OCI-LY7 (cell line): ENCODE data around the gene OR4E1. TPM values are rescaled to one million over a fixed set of nuclear protein-coding genes. Genes with fewer than 3 reads are reported as not detected.

Experiments
- BruUV-seq: library from RNA; stranded (reverse); fragments of 400-500 nt; replicated peaks from 2 replicates; lab custom pipeline; 2021; lab: Mats Ljungman, UMichigan
- CTCF ChIA-PET: fragments of 300-600 bp; sonication (Branson Sonifier 250); formaldehyde crosslinking; loops from one replicate; lab custom pipeline; 2022; ENCODE audit warnings: antibody characterized with exemption; ENCODE audit not compliant: unreplicated experiment; lab: Charles Lee
- POLR2A ChIA-PET: fragments of 300-600 bp; sonication (Branson Sonifier 250); formaldehyde crosslinking; loops from one replicate; lab custom pipeline; 2022; ENCODE audit warnings: antibody characterized with exemption; lab: Charles Lee
- DNase-seq: peaks from one replicate; pipeline ENCODE4 v3.0.0-alpha.2; 2015; ENCODE audit warnings: low spot score
- H2AFZ ChIP-seq: fragments of 200-600 bp; sonication (generic), shearing (Covaris generic); 2 replicates; pipeline ENCODE4 v1.6.1; 2014; ENCODE audit warnings: mild to moderate bottlenecking, antibody characterized with exemption, low read length, moderate library complexity
- H3K27ac ChIP-seq: fragments of 200-600 bp; sonication (generic); 2 replicates; pipeline ENCODE4 v1.5.1; 2014; ENCODE audit warnings: mixed run types, low read depth, mild to moderate bottlenecking, moderate library complexity, low read length, inconsistent platforms; ENCODE audit not compliant: poor library complexity, severe bottlenecking
- H3K36me3 ChIP-seq: fragments of 200-600 bp; sonication (generic); 2 replicates; pipeline ENCODE4 v1.6.1; 2014; ENCODE audit warnings: mild to moderate bottlenecking, antibody characterized with exemption, low read length, moderate library complexity, mixed read lengths; ENCODE audit not compliant: insufficient read depth
- H3K4me1 ChIP-seq: fragments of 200-600 bp; sonication (generic); 2 replicates; pipeline ENCODE4 v1.5.1; 2014; ENCODE audit warnings: mild to moderate bottlenecking, low read length; ENCODE audit not compliant: insufficient read depth, poor library complexity, severe bottlenecking
- H3K4me2 ChIP-seq: fragments of 200-600 bp; sonication (generic); 2 replicates; pipeline ENCODE4 v1.6.1; 2014; ENCODE audit warnings: mild to moderate bottlenecking, low read length
- H3K4me3 ChIP-seq: fragments of 200-600 bp; sonication (generic); 2 replicates; pipeline ENCODE4 v1.5.1; 2014; ENCODE audit warnings: mild to moderate bottlenecking, low read depth, low read length; ENCODE audit not compliant: poor library complexity, severe bottlenecking
- H3K79me2 ChIP-seq: fragments of 200-600 bp; sonication (generic); 2 replicates; pipeline ENCODE4 v1.6.1; 2016; ENCODE audit warnings: low read depth, mild to moderate bottlenecking, low read length, moderate library complexity, mixed read lengths; ENCODE audit not compliant: insufficient read depth
- H3K9me2 ChIP-seq: fragments of 200-600 bp; sonication (generic); 2 replicates; pipeline ENCODE4 v1.6.1; 2016; ENCODE audit warnings: mild to moderate bottlenecking, low read length, mixed read lengths; ENCODE audit not compliant: insufficient read depth
- H3K9me3 ChIP-seq: fragments of 200-600 bp; sonication (generic); 2 replicates; pipeline ENCODE4 v1.6.1; 2014; ENCODE audit warnings: mild to moderate bottlenecking, mixed run types, low read length, mixed read lengths
- H4K20me1 ChIP-seq: fragments of 200-600 bp; sonication (generic); 2 replicates; pipeline ENCODE4 v1.6.1; 2014; ENCODE audit warnings: mild to moderate bottlenecking, antibody characterized with exemption, low read length, moderate library complexity, mixed read lengths; ENCODE audit not compliant: insufficient read depth
- CTCF ChIP-seq: fragments of 200-600 bp; sonication (generic); conservative IDR thresholded peaks from 2 replicates; pipeline ENCODE4 v1.5.1; 2014; ENCODE audit warnings: mild to moderate bottlenecking, antibody characterized with exemption, low read length, moderate library complexity, mixed read lengths
- EZH2phosphoT487 ChIP-seq: fragments of 200-600 bp; sonication (generic); IDR thresholded peaks from 2 replicates; pipeline ENCODE4 v1.6.1; 2018; ENCODE audit warnings: low read depth, borderline replicate concordance, mild to moderate bottlenecking, mixed run types, antibody characterized with exemption, low read length, moderate library complexity, mixed read lengths
- intact Hi-C: fragments of 100-400 bp; cut with micrococcal nuclease; formaldehyde crosslinking; loops from one replicate; pipeline ENCODE4 v1.10.0; 2022; ENCODE audit not compliant: unreplicated experiment
- total RNA-seq, 2 experiments: library from RNA; depleted of rRNA in 1 of 2; stranded (reverse); fragments of >200 nt in 1 of 2; shearing (Covaris generic) in 1 of 2; gene quantifications; 2 replicates each; pipeline ENCODE4 v1.2.3, GENCODE V29; 2014 to 2022

OR4E1 gene
- total RNA-seq, 2 experiments from 2014 or later = not detected

DNA sequence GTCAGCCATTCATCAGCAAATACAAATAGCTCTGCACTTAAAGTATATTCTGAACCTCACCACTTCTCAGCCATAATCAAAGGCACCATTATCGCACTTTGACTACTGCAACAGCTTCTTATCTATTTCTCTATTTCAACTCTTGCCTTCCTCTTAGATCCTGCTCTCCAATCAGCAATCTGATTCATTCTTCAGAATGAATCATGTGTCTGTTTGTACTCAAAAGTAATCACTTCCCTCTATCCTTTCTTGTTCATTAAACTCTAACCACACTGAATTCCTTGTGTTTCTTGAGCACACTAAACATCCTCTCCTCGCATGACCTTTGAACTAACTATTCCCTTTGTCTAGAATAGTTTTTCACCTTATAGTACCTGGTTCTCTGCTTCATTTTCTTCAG is 12.8 kb upstream of the OR4E1 start:
- intact Hi-C loops = no loop called here
- Histone ChIP-seq H3K27ac (no peak overlapping the region), H2AFZ (no peak overlapping the region), H3K79me2 (no peaks in the 10 kb centered on the region), H3K9me2 (no peaks in the 10 kb centered on the region), H3K9me3 (no peaks in the 10 kb centered on the region), H3K36me3 (no peaks in the 10 kb centered on the region), H3K4me2 (no peak overlapping the region), H4K20me1 (no peaks in the 10 kb centered on the region), H3K4me3 (no peak overlapping the region), H3K4me1 (no peaks in the 10 kb centered on the region)
- DNase-seq = no peak
- no peak for TF ChIP-seq EZH2phosphoT487
- TF ChIP-seq CTCF = no peak
- no TSS peak for BruUV-seq
- ChIA-PET POLR2A (no interaction called here), CTCF (no interaction called here)

GRCh38 chr14:21680072-21680471 is 6.5 kb upstream of the OR4E1 start:
- POLR2A ChIA-PET = interaction anchor here (0.6 kb wide), 1 partner anchor 571 kb away, joined by 4 read pairs; no protein-coding TSS in a partner anchor
- intact Hi-C loops = no loop called here
- no peak for DNase-seq
- H3K27ac ChIP-seq = no peak overlapping the region
- TF ChIP-seq EZH2phosphoT487 = no peak
- TF ChIP-seq CTCF = no peak
- H3K36me3 ChIP-seq = no peaks in the 10 kb centered on the region
- H3K4me3 ChIP-seq = no peak overlapping the region
- H2AFZ ChIP-seq = no peak overlapping the region
- no peaks in the 10 kb centered on the region for H4K20me1 ChIP-seq
- H3K9me3 ChIP-seq = peaks cover 10% of the 10 kb centered on the region; the same call in 1 of the 2 replicates
- H3K4me2 ChIP-seq = no peak overlapping the region
- H3K4me1 ChIP-seq = no peaks in the 10 kb centered on the region
- H3K79me2 ChIP-seq = no peaks in the 10 kb centered on the region
- CTCF ChIA-PET = no interaction called here
- no peaks in the 10 kb centered on the region for H3K9me2 ChIP-seq
- no TSS peak for BruUV-seq

GRCh38 chr14:21675566-21675965 is 1.9 kb upstream of the OR4E1 start:
- Histone ChIP-seq H3K4me1 (no peaks in the 10 kb centered on the region), H4K20me1 (no peaks in the 10 kb centered on the region), H2AFZ (no peak overlapping the region), H3K79me2 (no peaks in the 10 kb centered on the region), H3K9me2 (no peaks in the 10 kb centered on the region), H3K4me3 (no peak overlapping the region), H3K36me3 (no peaks in the 10 kb centered on the region), H3K9me3 (peaks cover 12% of the 10 kb centered on the region; the same call in 1 of the 2 replicates), H3K4me2 (no peak overlapping the region), H3K27ac (no peak overlapping the region)
- no TSS peak for BruUV-seq
- CTCF ChIA-PET = no interaction called here
- POLR2A ChIA-PET = interaction anchor here (0.6 to 1.1 kb wide), 3 partner anchors 14 to 1793 kb away, joined by 3 read pairs; no protein-coding TSS in a partner anchor
- TF ChIP-seq EZH2phosphoT487 = no peak
- TF ChIP-seq CTCF = no peak
- no peak for DNase-seq
- intact Hi-C loops = no loop called here
